ENCODE measurements around the gene DCUN1D5. TPM values are rescaled to one million over a fixed set of nuclear protein-coding genes. Genes with fewer than 3 reads are reported as not detected.

DCUN1D5 gene
- total and polyA plus RNA-seq, 7 donors = 9.7 to 64.6 (median 38.8) TPM

DNA sequence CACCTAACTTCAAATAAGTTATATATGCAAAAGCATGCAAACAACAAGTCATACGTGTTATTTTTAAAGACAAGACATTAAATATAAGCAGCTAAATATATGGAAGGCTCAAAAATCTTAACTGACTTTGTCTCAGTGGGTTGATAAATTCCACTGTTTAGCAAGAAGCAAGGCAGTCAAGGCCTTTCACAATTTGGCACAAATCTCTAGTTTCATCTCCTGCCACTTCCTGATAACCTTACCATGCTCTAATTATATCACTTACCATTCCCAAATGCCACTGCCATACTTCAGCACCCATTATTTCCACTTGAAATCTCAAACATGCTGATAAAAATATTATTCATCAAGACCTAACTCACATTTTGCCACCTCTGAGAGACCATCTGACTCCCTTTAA lies 24.8 kb downstream of the DCUN1D5 start:
- 87 to 90% methylated on average over 1 of the region's 1 CpG for WGBS, 2 donors
- intact Hi-C loops (cut with DNase I) = no loop called here
- no peak for TF ChIP-seq POLR2A (IDR thresholded peaks at IDR 0.05)
- no peak for TF ChIP-seq POLR2AphosphoS5 (IDR thresholded peaks at IDR 0.05)
- TF ChIP-seq EP300 (IDR thresholded peaks at IDR 0.05) = no peak
- no peak for TF ChIP-seq CTCF (IDR thresholded peaks at IDR 0.05)
- DNase-seq = no peak
- Histone ChIP-seq H3K4me3 (no peak overlapping the region), H3K36me3 (peaks cover 0 to 44% (median 0%) of the 10 kb centered on the region in 4 donors), H3K27ac (no peak overlapping the region), H3K9me3 (no peaks in the 10 kb centered on the region), H3K4me1 (no peaks in the 10 kb centered on the region), H3K27me3 (no peaks in the 10 kb centered on the region)

DNA sequence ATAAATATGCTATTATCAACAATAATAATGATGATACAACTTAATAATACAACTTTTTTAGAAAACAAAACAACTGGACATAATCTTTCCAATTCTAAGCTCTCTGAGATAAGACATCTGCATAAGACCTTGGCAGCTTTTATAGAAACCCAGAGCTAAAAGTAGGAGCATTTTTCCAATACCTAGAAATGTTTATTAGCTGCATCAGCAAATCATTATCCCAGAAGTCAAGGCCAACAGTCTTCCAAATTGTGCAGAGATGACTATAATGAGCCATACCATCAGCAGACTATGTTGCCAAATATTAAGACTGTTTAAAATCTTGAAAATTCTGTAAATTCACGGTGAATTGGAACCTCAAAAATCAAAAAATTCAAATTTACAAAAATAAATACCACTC lies 30.3 kb downstream of the DCUN1D5 start:
- no peak for DNase-seq
- Histone ChIP-seq H3K36me3 (peaks cover 0 to 67% (median 0%) of the 10 kb centered on the region in 4 donors), H3K4me1 (no peaks in the 10 kb centered on the region), H3K27me3 (no peaks in the 10 kb centered on the region), H3K9me3 (no peaks in the 10 kb centered on the region), H3K4me3 (no peak overlapping the region), H3K27ac (no peak overlapping the region)
- no peak for TF ChIP-seq POLR2A (IDR thresholded peaks at IDR 0.05)
- TF ChIP-seq CTCF (IDR thresholded peaks at IDR 0.05) = no peak
- TF ChIP-seq POLR2AphosphoS5 (IDR thresholded peaks at IDR 0.05) = no peak
- TF ChIP-seq EP300 (IDR thresholded peaks at IDR 0.05) = no peak
- WGBS, 2 donors = 93 to 96% methylated on average over 1 of the region's 1 CpG
- intact Hi-C loops (cut with DNase I) = no loop called here

DNA sequence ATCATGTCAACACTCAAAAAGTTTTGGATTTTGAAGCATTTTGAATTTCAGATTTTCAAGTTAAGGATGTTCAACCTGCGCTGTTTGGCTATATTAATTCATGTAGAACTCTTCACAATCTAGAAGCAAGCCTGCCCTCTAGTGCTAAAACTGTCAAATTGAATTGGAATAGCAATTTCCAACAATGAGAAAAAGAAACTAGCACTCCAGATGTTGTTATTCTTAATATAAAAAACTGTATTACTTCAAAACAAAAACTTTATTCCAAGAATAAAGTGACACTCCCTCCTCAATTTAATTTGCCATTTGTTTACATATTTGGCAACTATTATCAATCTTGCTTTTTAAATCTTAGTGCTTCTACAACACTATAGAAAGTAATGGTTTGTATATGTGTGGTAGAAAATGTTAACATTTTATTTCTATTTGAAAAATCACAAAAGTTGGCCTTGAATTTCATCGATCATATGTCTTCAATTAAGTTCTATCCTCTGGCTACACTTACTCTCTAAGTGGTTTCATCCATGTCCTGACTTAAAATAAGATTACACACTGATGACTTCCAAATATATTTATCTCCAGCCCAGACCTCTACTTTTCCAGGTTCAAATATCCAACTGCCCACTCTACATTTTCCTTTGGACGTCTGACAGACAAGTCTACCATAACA lies 36.6 kb downstream of the DCUN1D5 start:
- H3K27me3 ChIP-seq = no peaks in the 10 kb centered on the region
- intact Hi-C loops (cut with DNase I) = loop anchor here (5.0 kb wide), 1 partner anchor 143 kb away; no protein-coding TSS in a partner anchor
- H3K9me3 ChIP-seq = no peaks in the 10 kb centered on the region
- H3K4me1 ChIP-seq = no peaks in the 10 kb centered on the region
- no peak for DNase-seq
- no peak overlapping the region for H3K27ac ChIP-seq
- WGBS, 2 donors = 41 to 55% methylated on average over 3 of the region's 3 CpGs
- H3K4me3 ChIP-seq = no peak overlapping the region
- TF ChIP-seq POLR2AphosphoS5 (IDR thresholded peaks at IDR 0.05) (no peak), POLR2A (IDR thresholded peaks at IDR 0.05) (no peak), CTCF (IDR thresholded peaks at IDR 0.05) (peak in 2 of 4 experiments; percentile 31 to 60), EP300 (IDR thresholded peaks at IDR 0.05) (no peak)
- H3K36me3 ChIP-seq = peaks cover 0 to 5% (median 0%) of the 10 kb centered on the region in 4 donors

GRCh38 chr11:103053997-103054396 lies 38.0 kb downstream of the DCUN1D5 start:
- no peak for TF ChIP-seq EP300 (IDR thresholded peaks at IDR 0.05)

DNA sequence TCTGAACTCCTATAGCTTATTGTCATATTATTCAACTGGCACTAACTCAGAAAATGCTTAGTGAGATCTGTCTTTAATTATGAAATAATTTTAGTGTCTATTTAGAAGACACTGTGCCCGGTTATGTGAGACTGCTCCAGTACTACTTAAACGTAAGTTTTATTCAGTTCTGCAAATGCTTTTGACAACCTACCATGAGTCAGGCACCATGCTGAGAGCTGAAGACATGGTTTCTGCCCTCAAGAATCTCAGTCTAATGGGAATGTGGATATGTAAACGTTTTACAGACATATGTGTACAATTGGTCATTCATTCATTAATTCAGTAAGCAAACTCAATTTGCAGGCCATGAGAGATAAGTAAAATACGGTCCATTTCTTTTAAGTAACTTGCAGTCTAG lies 40.0 kb downstream of the DCUN1D5 start:
- TF ChIP-seq POLR2A (IDR thresholded peaks at IDR 0.05) (no peak), POLR2AphosphoS5 (IDR thresholded peaks at IDR 0.05) (no peak), CTCF (IDR thresholded peaks at IDR 0.05) (no peak), EP300 (IDR thresholded peaks at IDR 0.05) (no peak)
- intact Hi-C loops (cut with DNase I) = loop anchor here (5.0 kb wide), 2 partner anchors 220 to 240 kb away; no protein-coding TSS in a partner anchor
- H3K36me3 ChIP-seq = peaks cover 0 to 2% (median 0%) of the 10 kb centered on the region in 4 donors

More at GRCh38 chr11:103053997-103054396, 38.0 kb downstream of the DCUN1D5 start:
- Histone ChIP-seq H3K4me3 (no peak overlapping the region), H3K27me3 (no peaks in the 10 kb centered on the region), H3K36me3 (peaks cover 0 to 5% (median 0%) of the 10 kb centered on the region in 4 donors), H3K4me1 (no peaks in the 10 kb centered on the region), H3K9me3 (no peaks in the 10 kb centered on the region), H3K27ac (no peak overlapping the region)
- intact Hi-C loops (cut with DNase I) = loop anchor here (5.0 kb wide), 2 partner anchors 222 to 242 kb away; no protein-coding TSS in a partner anchor
- DNase-seq = no peak
- WGBS, 2 donors = 88 to 92% methylated on average over 3 of the region's 3 CpGs

More for the DNA sequence above, 40.0 kb downstream of the DCUN1D5 start:
- Histone ChIP-seq H3K27ac (no peak overlapping the region), H3K4me3 (no peak overlapping the region), H3K4me1 (no peaks in the 10 kb centered on the region), H3K9me3 (no peaks in the 10 kb centered on the region), H3K27me3 (no peaks in the 10 kb centered on the region)
- 79 to 82% methylated on average over 4 of the region's 4 CpGs for WGBS, 2 donors
- DNase-seq = no peak
